Type B pancreatic cell (in vitro differentiated cells): ENCODE data around the gene AMH. TPM values are rescaled to one million over a fixed set of nuclear protein-coding genes. Genes with fewer than 3 reads are reported as not detected.
A peak's percentile ranks its signal among the peaks of the same experiment; 100 is the strongest.

Experiments used
- DNase-seq: peaks from one replicate; pipeline ENCODE4 v3.0.0; 2021; ENCODE audit warnings: mixed read lengths; ENCODE audit not compliant: unreplicated experiment; ENCODE audit errors: extremely low spot score
- H3K27ac Mint-ChIP-seq: 2 replicates; pipeline ENCODE4 v1.8.0; 2021; ENCODE audit warnings: mild to moderate bottlenecking, mixed read lengths
- H3K27me3 Mint-ChIP-seq: 2 replicates; pipeline ENCODE4 v1.8.0; 2021; ENCODE audit warnings: mixed read lengths
- H3K36me3 Mint-ChIP-seq: 2 replicates; pipeline ENCODE4 v1.8.0; 2021; ENCODE audit warnings: mixed read lengths
- H3K4me1 Mint-ChIP-seq: one replicate; pipeline ENCODE4 v1.8.0; 2021; ENCODE audit warnings: mixed read lengths; ENCODE audit not compliant: unreplicated experiment
- H3K4me3 Mint-ChIP-seq: 2 replicates; pipeline ENCODE4 v1.8.0; 2021; ENCODE audit warnings: mild to moderate bottlenecking, mixed read lengths
- H3K9me3 Mint-ChIP-seq: 2 replicates; pipeline ENCODE4 v1.8.0; 2021; ENCODE audit warnings: mixed read lengths
- CTCF ChIP-seq: fragments of 200-600 bp; sonication (generic); conservative IDR thresholded peaks from 2 replicates; pipeline ENCODE4 v1.5.0; 2021; ENCODE audit warnings: antibody characterized with exemption, mild to moderate bottlenecking
- total RNA-seq: library from RNA; stranded (reverse); gene quantifications from 2 replicates; pipeline ENCODE4 v1.2.1, GENCODE V29; 2021; ENCODE audit warnings: low replicate concordance

Gene AMH
- total RNA-seq, 1 donor from 2014 or later = 49.5 TPM

- no peaks in the 10 kb centered on the region for H3K9me3 Mint-ChIP-seq
- peak; percentile 76 for DNase-seq
- H3K4me1 Mint-ChIP-seq = peaks cover 17% of the 10 kb centered on the region
- TF ChIP-seq CTCF = peak; percentile 77
- peak overlapping the region; percentile 80 for H3K27ac Mint-ChIP-seq
- no peaks in the 10 kb centered on the region for H3K27me3 Mint-ChIP-seq
- peak overlapping the region; percentile 76 for H3K4me3 Mint-ChIP-seq
- peaks cover 15% of the 10 kb centered on the region for H3K36me3 Mint-ChIP-seq
Measured at GRCh38 chr19:2274931-2275535, 25.9 kb downstream of the AMH start.

GRCh38 chr19:2275588-2276428 is 26.7 kb downstream of the AMH start:
- peaks cover 17% of the 10 kb centered on the region for H3K4me1 Mint-ChIP-seq
- no peaks in the 10 kb centered on the region for H3K9me3 Mint-ChIP-seq
- peaks cover 15% of the 10 kb centered on the region for H3K36me3 Mint-ChIP-seq
- DNase-seq = no peak
- TF ChIP-seq CTCF = no peak
- H3K27me3 Mint-ChIP-seq = no peaks in the 10 kb centered on the region
- no peak overlapping the region for H3K27ac Mint-ChIP-seq
- no peak overlapping the region for H3K4me3 Mint-ChIP-seq

GRCh38 chr19:2276429-2276986 is 27.4 kb downstream of the AMH start:
- no peaks in the 10 kb centered on the region for H3K9me3 Mint-ChIP-seq

GRCh38 chr19:2277138-2277537 is 28.0 kb downstream of the AMH start:
- peaks cover 12% of the 10 kb centered on the region for H3K4me1 Mint-ChIP-seq
- peaks cover 6% of the 10 kb centered on the region for H3K27me3 Mint-ChIP-seq
- H3K36me3 Mint-ChIP-seq = peaks cover 11% of the 10 kb centered on the region
- peak overlapping the region; percentile 25 for H3K4me3 Mint-ChIP-seq
- TF ChIP-seq CTCF = no peak
- DNase-seq = no peak
- H3K9me3 Mint-ChIP-seq = no peaks in the 10 kb centered on the region
- H3K27ac Mint-ChIP-seq = peak overlapping the region; percentile 55

More at GRCh38 chr19:2276429-2276986, 27.4 kb downstream of the AMH start:
- no peak for DNase-seq
- peaks cover 14% of the 10 kb centered on the region for H3K36me3 Mint-ChIP-seq
- H3K4me3 Mint-ChIP-seq = no peak overlapping the region
- H3K27ac Mint-ChIP-seq = no peak overlapping the region
- H3K4me1 Mint-ChIP-seq = peaks cover 16% of the 10 kb centered on the region
- H3K27me3 Mint-ChIP-seq = no peaks in the 10 kb centered on the region
- no peak for TF ChIP-seq CTCF

GRCh38 chr19:2278459-2279158 is 29.5 kb downstream of the AMH start:
- no peak overlapping the region for H3K27ac Mint-ChIP-seq
- no peak for DNase-seq
- no peak for TF ChIP-seq CTCF
- no peaks in the 10 kb centered on the region for H3K9me3 Mint-ChIP-seq
- no peak overlapping the region for H3K4me3 Mint-ChIP-seq
- H3K4me1 Mint-ChIP-seq = peaks cover 17% of the 10 kb centered on the region
- peaks cover 11% of the 10 kb centered on the region for H3K36me3 Mint-ChIP-seq
- H3K27me3 Mint-ChIP-seq = peaks cover 15% of the 10 kb centered on the region
